Lung (tissue), 12 donors: ENCODE measurements around the gene TOR1B. TPM values are rescaled to one million over a fixed set of nuclear protein-coding genes. Genes with fewer than 3 reads are reported as not detected.

Experiments
- ATAC-seq: fragments of 200-7000 bp; cut with Tn5 transposase; one replicate; pipeline ENCODE4 v1.9.1; 2020; ENCODE audit warnings: moderate number of reproducible peaks; ENCODE audit not compliant: insufficient read depth, low FRiP score
- DNase-seq, 3 donors: peaks; one replicate each; pipeline ENCODE4 v3.0.0-alpha.2; 2013 to 2017
- H3K27ac ChIP-seq, 2 donors: one replicate each; pipeline ENCODE4 v1.5.1; 2013; ENCODE audit warnings: mild to moderate bottlenecking in 2 of 2, moderate library complexity in 2 of 2, control low read depth in 1 of 2, inconsistent platforms in 1 of 2, low read depth in 1 of 2, low read length in 1 of 2
- H3K27me3 ChIP-seq, 3 donors: one replicate each; pipeline ENCODE4 v1.5.1; 2013; ENCODE audit warnings: low read length in 2 of 3; ENCODE audit not compliant: control insufficient read depth in 3 of 3, insufficient read depth in 3 of 3
- H3K36me3 ChIP-seq, 4 donors: one replicate each; pipeline ENCODE4 v1.5.1; 2013; ENCODE audit warnings: low read length in 4 of 4, mild to moderate bottlenecking in 1 of 4, moderate library complexity in 1 of 4; ENCODE audit not compliant: control insufficient read depth in 4 of 4, insufficient read depth in 4 of 4
- H3K4me1 ChIP-seq, 5 donors: one replicate each; pipeline ENCODE4 v1.5.1; 2013; ENCODE audit warnings: low read length in 5 of 5, mild to moderate bottlenecking in 2 of 5, moderate library complexity in 1 of 5; ENCODE audit not compliant: control insufficient read depth in 5 of 5, insufficient read depth in 5 of 5
- H3K4me3 ChIP-seq: one replicate; pipeline ENCODE4 v1.5.1; 2013; ENCODE audit warnings: mild to moderate bottlenecking, control low read depth, moderate library complexity
- H3K9ac ChIP-seq, 2 donors: one replicate each; pipeline ENCODE4 v1.5.1; 2013; ENCODE audit warnings: low read length in 2 of 2, control low read depth in 1 of 2; ENCODE audit not compliant: insufficient read depth in 1 of 2
- H3K9me3 ChIP-seq, 4 donors: one replicate each; pipeline ENCODE4 v1.5.1; 2013; ENCODE audit warnings: low read length in 3 of 4, mild to moderate bottlenecking in 1 of 4, moderate library complexity in 1 of 4; ENCODE audit not compliant: control insufficient read depth in 4 of 4, insufficient read depth in 3 of 4
- WGBS, 2 donors: extraction: QIAGEN DNeasy Blood & Tissue Kit; methylation state at CpG; one replicate each; pipeline ENCODE4 v1.1.7; 2013; 5-methylcytosine and 5-hydroxymethylcytosine counted together
- polyA plus RNA-seq, 2 donors: library from polyadenylated mRNA; stranded (reverse); fragments of 200-250 nt; gene quantifications; one replicate each; pipeline ENCODE4 v1.2.1, GENCODE V29; 2013
- total RNA-seq, 2 donors: library from RNA; depleted of rRNA in 1 of 2; stranded (reverse); fragments of >200 nt in 1 of 2; gene quantifications; one replicate each; pipeline ENCODE4 v1.2.1, GENCODE V29; 2014 to 2021
- TF ChIP-seq, protein P1 (sequence below): IDR thresholded peaks from 2 replicates; pipeline ENCODE4 v1.5.1; 2012; ENCODE audit warnings: mild to moderate bottlenecking; ENCODE audit errors: control extremely low read depth, extremely low read depth
- donor health status: control.
- donor health status: control.
- donor health status: Bipolar disorder and iron deficiency.
- donor health status: healthy.
- donor health status: DM: yes; HTN: yes; CAD: no.

TOR1B gene
- total and polyA plus RNA-seq, 4 donors, result 10.1 to 26.7 (median 26.0) TPM

DNA sequence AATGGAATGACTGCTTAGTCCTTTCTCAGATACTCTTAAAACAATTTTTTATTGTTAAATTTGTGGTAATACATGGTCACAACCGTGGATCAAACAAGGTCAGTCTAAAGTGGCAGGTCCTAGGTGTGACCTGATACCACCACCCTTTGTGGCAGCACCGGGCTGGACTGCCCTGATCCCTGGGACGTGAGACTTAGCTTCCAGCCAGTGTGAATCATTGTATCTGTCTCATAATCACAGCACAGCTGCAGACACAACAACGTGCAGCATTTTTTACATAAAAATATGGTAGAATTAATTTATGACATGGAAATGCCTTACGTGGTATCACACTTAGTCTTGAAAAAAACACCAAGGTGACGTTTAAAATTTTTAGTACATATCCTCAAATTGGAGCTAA lies 7.8 kb downstream of the TOR1B start:
- Histone ChIP-seq H3K4me3 (no peak overlapping the region), H3K4me1 (no peaks in the 10 kb centered on the region), H3K9me3 (no peaks in the 10 kb centered on the region), H3K27ac (no peak overlapping the region), H3K27me3 (no peaks in the 10 kb centered on the region), H3K9ac (no peak overlapping the region), H3K36me3 (peaks cover 11 to 38% (median 16%) of the 10 kb centered on the region in 4 donors)
- WGBS, 2 donors, result 87 to 88% methylated on average over 6 of the region's 6 CpGs
- TF ChIP-seq, protein P1, sequence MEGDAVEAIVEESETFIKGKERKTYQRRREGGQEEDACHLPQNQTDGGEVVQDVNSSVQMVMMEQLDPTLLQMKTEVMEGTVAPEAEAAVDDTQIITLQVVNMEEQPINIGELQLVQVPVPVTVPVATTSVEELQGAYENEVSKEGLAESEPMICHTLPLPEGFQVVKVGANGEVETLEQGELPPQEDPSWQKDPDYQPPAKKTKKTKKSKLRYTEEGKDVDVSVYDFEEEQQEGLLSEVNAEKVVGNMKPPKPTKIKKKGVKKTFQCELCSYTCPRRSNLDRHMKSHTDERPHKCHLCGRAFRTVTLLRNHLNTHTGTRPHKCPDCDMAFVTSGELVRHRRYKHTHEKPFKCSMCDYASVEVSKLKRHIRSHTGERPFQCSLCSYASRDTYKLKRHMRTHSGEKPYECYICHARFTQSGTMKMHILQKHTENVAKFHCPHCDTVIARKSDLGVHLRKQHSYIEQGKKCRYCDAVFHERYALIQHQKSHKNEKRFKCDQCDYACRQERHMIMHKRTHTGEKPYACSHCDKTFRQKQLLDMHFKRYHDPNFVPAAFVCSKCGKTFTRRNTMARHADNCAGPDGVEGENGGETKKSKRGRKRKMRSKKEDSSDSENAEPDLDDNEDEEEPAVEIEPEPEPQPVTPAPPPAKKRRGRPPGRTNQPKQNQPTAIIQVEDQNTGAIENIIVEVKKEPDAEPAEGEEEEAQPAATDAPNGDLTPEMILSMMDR, result no peak
- DNase-seq (no peak), ATAC-seq (no peak)

DNA sequence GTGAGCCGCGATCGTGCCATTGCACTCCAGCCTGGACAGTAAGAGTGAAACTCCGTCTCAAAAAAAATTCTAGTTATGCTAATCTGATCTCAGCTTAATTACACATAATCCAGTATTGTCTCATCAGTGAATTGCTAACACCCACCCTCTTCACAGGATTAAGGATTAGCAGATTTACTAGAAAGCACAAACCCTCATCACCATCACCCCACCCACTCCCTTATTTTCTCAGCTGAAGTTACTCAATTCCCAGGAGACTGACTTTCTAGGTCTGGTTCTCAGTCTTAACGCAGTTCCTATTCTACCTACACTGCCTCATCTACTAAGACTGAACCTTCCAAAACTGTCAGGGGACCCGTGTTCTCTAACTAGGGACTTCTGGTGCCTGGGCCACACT lies 9.0 kb downstream of the TOR1B start:
- H3K27ac ChIP-seq, result no peak overlapping the region
- DNase-seq (no peak), ATAC-seq (no peak)
- H3K36me3 ChIP-seq, result peaks cover 11 to 47% (median 21%) of the 10 kb centered on the region in 4 donors
- 85 to 88% methylated on average over 6 of the region's 6 CpGs for WGBS, 2 donors
- H3K9ac ChIP-seq, result no peak overlapping the region
- TF ChIP-seq, protein P1, result no peak
- no peaks in the 10 kb centered on the region for H3K27me3 ChIP-seq
- H3K4me3 ChIP-seq, result no peak overlapping the region
- H3K4me1 ChIP-seq, result no peaks in the 10 kb centered on the region
- no peaks in the 10 kb centered on the region for H3K9me3 ChIP-seq

DNA sequence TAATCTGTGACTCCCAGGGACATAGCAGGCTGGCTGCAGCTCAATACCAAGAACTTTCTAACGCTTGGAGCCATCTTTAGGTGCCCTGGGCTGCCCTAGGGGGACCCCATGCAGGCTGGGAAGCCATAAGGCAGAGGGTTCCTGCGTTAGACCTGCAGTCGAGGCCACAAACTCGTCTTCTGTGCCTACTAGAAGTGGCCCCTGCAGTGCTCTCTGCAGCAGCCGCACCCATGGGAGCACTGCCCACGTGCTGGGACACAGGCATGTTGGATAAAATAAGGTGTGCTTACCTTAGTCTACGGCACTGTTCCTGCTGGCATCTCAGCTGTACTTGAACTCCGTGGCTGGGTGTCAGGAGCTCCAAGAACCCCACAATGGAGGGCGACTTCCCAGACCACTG lies 9.4 kb downstream of the TOR1B start:
- WGBS, 2 donors, result 88 to 92% methylated on average over 9 of the region's 9 CpGs

More for the DNA sequence above, 9.4 kb downstream of the TOR1B start:
- Histone ChIP-seq H3K9ac (no peak overlapping the region), H3K4me3 (no peak overlapping the region), H3K27ac (no peak overlapping the region), H3K9me3 (no peaks in the 10 kb centered on the region), H3K4me1 (no peaks in the 10 kb centered on the region), H3K36me3 (peaks cover 11 to 46% (median 21%) of the 10 kb centered on the region in 4 donors), H3K27me3 (no peaks in the 10 kb centered on the region)
- TF ChIP-seq, protein P1, result no peak
- DNase-seq, result no peak
- no peak for ATAC-seq
